ENCODE data around the gene SUCLG1.
"Not testable (repeated sequence)": the region's sequence is repeated elsewhere in the genome, so short reads cannot be mapped to it uniquely, and the experiment has no call there.

SUCLG1 gene

DNA sequence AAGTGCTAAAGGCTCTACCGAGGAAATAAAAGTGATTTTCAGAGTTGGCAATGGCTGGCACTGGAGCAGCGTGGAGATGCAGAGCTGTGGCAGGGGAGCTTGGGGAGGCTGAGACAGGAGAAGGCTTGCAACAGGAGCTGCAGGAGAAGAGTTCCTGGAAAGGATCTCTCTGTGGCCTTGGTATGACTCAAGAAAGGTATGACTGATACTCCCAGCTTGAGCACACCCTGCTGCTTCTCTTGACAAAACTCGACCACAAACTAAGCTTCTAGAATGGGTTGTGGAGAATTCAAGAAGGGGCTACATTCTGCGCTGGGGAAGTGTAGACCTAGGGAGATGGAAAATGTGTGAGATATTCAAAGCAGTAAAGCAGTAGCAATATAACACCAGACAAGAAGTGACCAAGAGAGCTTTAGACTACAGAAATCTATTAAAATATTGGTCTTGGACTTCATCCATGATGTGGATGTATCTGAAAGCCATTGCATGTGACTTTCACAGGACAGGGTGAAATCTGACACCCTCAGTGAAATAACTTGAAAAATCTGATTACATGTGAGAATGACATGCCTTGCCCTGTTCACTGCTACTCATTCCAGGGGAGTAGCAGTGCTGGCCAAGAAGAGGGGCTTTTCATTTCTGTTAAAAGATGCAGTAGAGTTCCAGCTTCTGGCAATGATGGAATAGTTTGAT lies 41.5 kb downstream of the SUCLG1 start:
- DNase-seq (no peak), ATAC-seq (ENCODE audit: insufficient read depth, low read depth) (no peak)
- H3K79me2 ChIP-seq (ENCODE audit: insufficient read depth, low read length) = no peaks in the 10 kb centered on the region
- H4K20me1 ChIP-seq (ENCODE audit: insufficient read depth, low read length) = no peaks in the 10 kb centered on the region
- no peak overlapping the region for H2AFZ ChIP-seq (ENCODE audit: low read depth, low read length)
- no peaks in the 10 kb centered on the region for H3K9me3 ChIP-seq (ENCODE audit: insufficient read depth, low read length, severe bottlenecking)
- H3K9ac ChIP-seq (ENCODE audit: low read depth, low read length) = no peak overlapping the region
- no peak overlapping the region for H3K4me2 ChIP-seq (ENCODE audit: insufficient read depth, low read length)
- no peak overlapping the region for H3K27ac ChIP-seq (ENCODE audit: low read length)
- H3K4me3 ChIP-seq (ENCODE audit: low read depth in 1 of 2, low read length in 2 of 2) = no peak overlapping the region
- peaks cover 3% of the 10 kb centered on the region for H3K27me3 ChIP-seq (ENCODE audit: insufficient read depth, low read length, poor library complexity)
- H3K36me3 ChIP-seq (ENCODE audit: insufficient read depth, low read length) = peaks cover under 1% of the 10 kb centered on the region; the same call in 1 of the 2 replicates
- H3K4me1 ChIP-seq (ENCODE audit: insufficient read depth, low read length) = no peaks in the 10 kb centered on the region
- no peak for TF ChIP-seq EZH2 (IDR thresholded peaks at IDR 0.05; ENCODE audit: borderline replicate concordance, low read depth, low read length, severe bottlenecking)
- no peak for TF ChIP-seq CTCF (IDR thresholded peaks at IDR 0.05; ENCODE audit: borderline replicate concordance, extremely low read depth, low read length, poor library complexity, severe bottlenecking)

DNA sequence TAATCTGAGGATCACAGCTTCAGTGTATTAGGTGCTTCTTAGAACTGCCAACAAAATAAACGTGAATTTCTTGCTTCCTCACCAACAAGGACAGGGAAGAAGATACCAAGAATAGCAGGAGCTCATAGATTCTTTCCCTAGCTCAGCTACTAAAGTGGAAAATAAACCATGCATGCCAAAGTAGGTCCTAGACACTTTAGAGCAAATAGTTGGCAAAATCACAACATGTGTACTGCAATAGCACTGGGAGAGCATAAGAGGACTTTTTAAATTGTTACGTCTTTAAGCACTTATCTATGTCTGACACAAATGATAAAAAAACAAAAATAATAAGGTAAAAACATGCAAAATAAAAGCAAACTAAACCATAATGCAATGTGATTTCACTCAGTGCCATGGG lies 49.5 kb downstream of the SUCLG1 start:
- no peak for TF ChIP-seq CTCF (IDR thresholded peaks at IDR 0.05; ENCODE audit: borderline replicate concordance, extremely low read depth, low read length, poor library complexity, severe bottlenecking)
- no peak for TF ChIP-seq EZH2 (IDR thresholded peaks at IDR 0.05; ENCODE audit: borderline replicate concordance, low read depth, low read length, severe bottlenecking)
- Histone ChIP-seq H3K27me3 (ENCODE audit: insufficient read depth, low read length, poor library complexity) (peaks cover 13% of the 10 kb centered on the region), H3K27ac (ENCODE audit: low read length) (no peak overlapping the region), H3K79me2 (ENCODE audit: insufficient read depth, low read length) (no peaks in the 10 kb centered on the region), H3K4me3 (ENCODE audit: low read depth in 1 of 2, low read length in 2 of 2) (no peak overlapping the region), H3K36me3 (ENCODE audit: insufficient read depth, low read length) (no peaks in the 10 kb centered on the region), H3K9me3 (ENCODE audit: insufficient read depth, low read length, severe bottlenecking) (no peaks in the 10 kb centered on the region), H2AFZ (ENCODE audit: low read depth, low read length) (no peak overlapping the region), H3K4me2 (ENCODE audit: insufficient read depth, low read length) (no peak overlapping the region), H4K20me1 (ENCODE audit: insufficient read depth, low read length) (no peaks in the 10 kb centered on the region), H3K9ac (ENCODE audit: low read depth, low read length) (no peak overlapping the region), H3K4me1 (ENCODE audit: insufficient read depth, low read length) (no peaks in the 10 kb centered on the region)
- no peak for ATAC-seq (ENCODE audit: insufficient read depth, low read depth)
- no peak for DNase-seq

DNA sequence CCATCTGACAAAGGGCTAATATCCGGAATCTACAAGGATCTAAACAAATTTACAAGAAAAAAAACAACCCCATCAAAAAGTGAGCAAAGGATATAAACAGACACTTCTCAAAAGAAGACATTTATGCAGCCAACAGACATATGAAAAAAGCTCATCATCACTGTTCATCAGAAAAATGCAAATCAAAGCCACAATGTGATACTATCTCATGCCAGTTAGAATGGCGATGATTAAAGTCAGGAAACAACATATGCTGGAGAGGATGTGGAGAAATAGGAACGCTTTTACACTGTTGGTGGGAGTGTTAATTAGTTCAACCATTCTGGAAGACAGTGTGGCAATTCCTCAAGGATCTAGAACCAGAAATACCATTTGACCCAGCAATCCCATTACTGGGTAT lies 57.0 kb downstream of the SUCLG1 start:
- not testable (repeated sequence) for H3K36me3 ChIP-seq (ENCODE audit: insufficient read depth, low read length); H3K27me3 ChIP-seq (ENCODE audit: insufficient read depth, low read length, poor library complexity); ATAC-seq (ENCODE audit: insufficient read depth, low read depth); H4K20me1 ChIP-seq (ENCODE audit: insufficient read depth, low read length); H3K4me3 ChIP-seq (ENCODE audit: low read depth in 1 of 2, low read length in 2 of 2); H3K9me3 ChIP-seq (ENCODE audit: insufficient read depth, low read length, severe bottlenecking); H3K27ac ChIP-seq (ENCODE audit: low read length); H2AFZ ChIP-seq (ENCODE audit: low read depth, low read length); DNase-seq; H3K4me1 ChIP-seq (ENCODE audit: insufficient read depth, low read length); H3K4me2 ChIP-seq (ENCODE audit: insufficient read depth, low read length); H3K9ac ChIP-seq (ENCODE audit: low read depth, low read length); H3K79me2 ChIP-seq (ENCODE audit: insufficient read depth, low read length)

DNA sequence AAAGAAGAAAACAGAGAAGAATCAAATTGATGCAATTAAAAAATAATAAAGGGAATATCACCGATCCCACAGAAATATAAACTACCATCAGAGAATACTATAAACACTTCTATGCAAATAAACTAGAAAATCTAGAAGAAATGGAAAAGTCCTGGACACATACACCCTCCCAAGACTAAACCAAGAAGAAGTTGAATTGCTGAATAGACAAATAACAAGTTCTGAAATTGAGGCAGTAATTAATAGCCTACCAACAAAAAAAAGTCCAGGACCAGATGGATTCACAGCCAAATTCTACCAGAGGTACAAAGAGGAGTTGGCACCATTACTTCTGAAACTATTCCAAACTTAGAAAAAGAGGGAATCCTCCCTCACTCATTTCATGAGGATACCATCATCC lies 59.2 kb downstream of the SUCLG1 start:
- not testable (repeated sequence) for H3K27me3 ChIP-seq (ENCODE audit: insufficient read depth, low read length, poor library complexity); H3K4me1 ChIP-seq (ENCODE audit: insufficient read depth, low read length); H3K27ac ChIP-seq (ENCODE audit: low read length); H3K36me3 ChIP-seq (ENCODE audit: insufficient read depth, low read length); H3K9ac ChIP-seq (ENCODE audit: low read depth, low read length); H4K20me1 ChIP-seq (ENCODE audit: insufficient read depth, low read length); DNase-seq; H3K4me2 ChIP-seq (ENCODE audit: insufficient read depth, low read length); H3K4me3 ChIP-seq (ENCODE audit: low read depth in 1 of 2, low read length in 2 of 2); H2AFZ ChIP-seq (ENCODE audit: low read depth, low read length); ATAC-seq (ENCODE audit: insufficient read depth, low read depth); H3K79me2 ChIP-seq (ENCODE audit: insufficient read depth, low read length); H3K9me3 ChIP-seq (ENCODE audit: insufficient read depth, low read length, severe bottlenecking)
